ENCODE measurements around the gene ZBTB39.

GRCh38 chr12:56990648-56991318 is 15.6 kb downstream of the ZBTB39 start:
- TF ChIP-seq POLR2A (IDR thresholded peaks at IDR 0.05) (no peak), CTCF (IDR thresholded peaks at IDR 0.05) (no peak)

Measured in body of pancreas (tissue), 4 donors.